ENCODE measurements around the gene ZNF724. TPM values are rescaled to one million over a fixed set of nuclear protein-coding genes. Genes with fewer than 3 reads are reported as not detected.
"Not testable (repeated sequence)": the region's sequence is repeated elsewhere in the genome, so short reads cannot be mapped to it uniquely, and the experiment has no call there.

ZNF724 gene
- total RNA-seq, 3 donors from 2014 or later = 2.0 to 5.6 (median 3.5) TPM

GRCh38 chr19:23285948-23286347 is 35.8 kb upstream of the ZNF724 start:
- intact Hi-C loops (cut with DNase I; ENCODE audit: low total_unique reads) = no loop called here
- H3K9me3 ChIP-seq = peaks cover 0 to 8% of the 10 kb centered on the region in 2 donors
- H3K4me1 ChIP-seq = no peaks in the 10 kb centered on the region
- TF ChIP-seq POLR2A (IDR thresholded peaks at IDR 0.05) (no peak), POLR2AphosphoS5 (IDR thresholded peaks at IDR 0.05) (no peak)
- TF ChIP-seq, protein P1, sequence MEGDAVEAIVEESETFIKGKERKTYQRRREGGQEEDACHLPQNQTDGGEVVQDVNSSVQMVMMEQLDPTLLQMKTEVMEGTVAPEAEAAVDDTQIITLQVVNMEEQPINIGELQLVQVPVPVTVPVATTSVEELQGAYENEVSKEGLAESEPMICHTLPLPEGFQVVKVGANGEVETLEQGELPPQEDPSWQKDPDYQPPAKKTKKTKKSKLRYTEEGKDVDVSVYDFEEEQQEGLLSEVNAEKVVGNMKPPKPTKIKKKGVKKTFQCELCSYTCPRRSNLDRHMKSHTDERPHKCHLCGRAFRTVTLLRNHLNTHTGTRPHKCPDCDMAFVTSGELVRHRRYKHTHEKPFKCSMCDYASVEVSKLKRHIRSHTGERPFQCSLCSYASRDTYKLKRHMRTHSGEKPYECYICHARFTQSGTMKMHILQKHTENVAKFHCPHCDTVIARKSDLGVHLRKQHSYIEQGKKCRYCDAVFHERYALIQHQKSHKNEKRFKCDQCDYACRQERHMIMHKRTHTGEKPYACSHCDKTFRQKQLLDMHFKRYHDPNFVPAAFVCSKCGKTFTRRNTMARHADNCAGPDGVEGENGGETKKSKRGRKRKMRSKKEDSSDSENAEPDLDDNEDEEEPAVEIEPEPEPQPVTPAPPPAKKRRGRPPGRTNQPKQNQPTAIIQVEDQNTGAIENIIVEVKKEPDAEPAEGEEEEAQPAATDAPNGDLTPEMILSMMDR (IDR thresholded peaks at IDR 0.05) = no peak
- no peak for DNase-seq (ENCODE audit: low spot score in 2 of 2)
- H3K4me3 ChIP-seq = no peak overlapping the region
- no peak overlapping the region for H3K27ac ChIP-seq
- H3K36me3 ChIP-seq = no peaks in the 10 kb centered on the region
- H3K27me3 ChIP-seq = no peaks in the 10 kb centered on the region

DNA sequence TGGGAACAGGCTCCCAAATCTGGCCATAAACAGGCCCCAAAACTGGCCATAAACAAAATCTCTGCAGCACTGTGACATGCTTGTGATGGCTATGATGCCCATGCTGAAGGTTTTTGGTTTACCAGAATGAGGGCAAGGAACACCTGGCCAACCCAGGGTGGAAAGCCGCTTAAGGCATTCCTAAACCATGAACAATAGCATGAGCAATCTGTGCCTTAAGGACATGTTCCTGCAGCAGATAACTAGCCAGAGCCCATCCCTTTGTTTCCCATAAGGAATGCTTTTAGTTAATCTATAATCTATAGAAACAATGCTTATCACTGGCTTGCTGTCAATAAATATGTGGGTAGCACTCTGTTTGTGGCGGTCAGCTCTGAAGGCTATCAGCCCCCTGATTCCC is 35.1 kb upstream of the ZNF724 start:
- intact Hi-C loops (cut with DNase I; ENCODE audit: low total_unique reads); H3K27ac ChIP-seq; H3K36me3 ChIP-seq; H3K4me1 ChIP-seq; H3K27me3 ChIP-seq; H3K4me3 ChIP-seq; H3K9me3 ChIP-seq; DNase-seq (ENCODE audit: low spot score in 2 of 2): not testable (repeated sequence)

DNA sequence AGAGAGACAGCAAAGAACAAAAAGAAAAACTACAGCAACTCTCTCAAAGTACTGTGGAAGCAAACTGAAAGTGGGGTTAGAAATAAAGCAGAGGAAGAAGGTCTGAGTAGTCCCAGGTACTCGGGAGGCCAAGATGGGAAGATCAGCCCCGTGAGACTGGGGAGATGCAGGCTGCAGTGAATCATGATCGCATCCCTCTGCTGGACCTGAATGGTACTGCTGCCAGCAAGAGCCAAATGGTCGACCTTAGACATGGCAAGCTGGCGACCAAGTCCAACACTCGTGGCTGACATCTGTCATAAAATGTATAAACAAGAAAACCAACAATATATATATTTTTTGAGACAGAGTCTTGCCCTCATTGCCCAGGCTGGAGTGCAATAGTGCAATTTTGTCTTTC is 33.7 kb upstream of the ZNF724 start:
- H3K27ac ChIP-seq = no peak overlapping the region
- DNase-seq (ENCODE audit: low spot score in 2 of 2) = peak; percentile 27 to 61
- peaks cover 0 to 8% of the 10 kb centered on the region in 2 donors for H3K9me3 ChIP-seq
- H3K27me3 ChIP-seq = no peaks in the 10 kb centered on the region
- H3K4me1 ChIP-seq = no peaks in the 10 kb centered on the region
- intact Hi-C loops (cut with DNase I; ENCODE audit: low total_unique reads) = no loop called here
- no peak overlapping the region for H3K4me3 ChIP-seq
- no peaks in the 10 kb centered on the region for H3K36me3 ChIP-seq
- TF ChIP-seq, protein P1 (IDR thresholded peaks at IDR 0.05) = peak; percentile 37 to 50 (median 50)
- no peak for TF ChIP-seq POLR2A (IDR thresholded peaks at IDR 0.05)

GRCh38 chr19:23281663-23282276 is 31.6 kb upstream of the ZNF724 start:
- Histone ChIP-seq H3K4me3 (no peak overlapping the region), H3K4me1 (no peaks in the 10 kb centered on the region), H3K27me3 (no peaks in the 10 kb centered on the region), H3K9me3 (no peaks in the 10 kb centered on the region), H3K27ac (no peak overlapping the region), H3K36me3 (no peaks in the 10 kb centered on the region)
- DNase-seq (ENCODE audit: low spot score in 2 of 2) = no peak
- TF ChIP-seq POLR2A (IDR thresholded peaks at IDR 0.05) (no peak), POLR2AphosphoS5 (IDR thresholded peaks at IDR 0.05) (no peak)
- intact Hi-C loops (cut with DNase I; ENCODE audit: low total_unique reads) = no loop called here

GRCh38 chr19:23278118-23278517 is 27.9 kb upstream of the ZNF724 start:
- H3K36me3 ChIP-seq; H3K9me3 ChIP-seq; intact Hi-C loops (cut with DNase I; ENCODE audit: low total_unique reads); H3K27me3 ChIP-seq; DNase-seq (ENCODE audit: low spot score in 2 of 2); H3K4me1 ChIP-seq; H3K4me3 ChIP-seq; H3K27ac ChIP-seq: not testable (repeated sequence)

GRCh38 chr19:23273590-23274412 is 23.6 kb upstream of the ZNF724 start:
- intact Hi-C loops (cut with DNase I; ENCODE audit: low total_unique reads) = no loop called here
- H3K4me1 ChIP-seq = no peaks in the 10 kb centered on the region
- TF ChIP-seq POLR2A (IDR thresholded peaks at IDR 0.05) (peak; percentile 71), POLR2AphosphoS5 (IDR thresholded peaks at IDR 0.05) (peak; percentile 67 to 83 (median 73))
- TF ChIP-seq, protein P1 (IDR thresholded peaks at IDR 0.05) = no peak
- H3K27me3 ChIP-seq = no peaks in the 10 kb centered on the region
- H3K27ac ChIP-seq = peak overlapping the region; percentile 93 to 95
- DNase-seq (ENCODE audit: low spot score in 2 of 2) = peak; percentile 91 to 94
- H3K4me3 ChIP-seq = peak overlapping the region; percentile 88 to 97 (median 90)
- no peaks in the 10 kb centered on the region for H3K36me3 ChIP-seq
- H3K9me3 ChIP-seq = no peaks in the 10 kb centered on the region
